GM11168 (cell line): ENCODE measurements around the gene WIPI1.
"Not testable (repeated sequence)": the region's sequence is repeated elsewhere in the genome, so short reads cannot be mapped to it uniquely, and the experiment has no call there.

Source experiments
- in situ Hi-C: fragments of 300-500 bp; cut with MboI; formaldehyde crosslinking; loops from one replicate; pipeline ENCODE4 v1.12.0; 2022; ENCODE audit warnings: low sequenced_read_pairs; ENCODE audit not compliant: unreplicated experiment

The WIPI1 gene

GRCh38 chr17:68457168-68457538 is at the start of gene WIPI1:
TSS of gene WIPI1 (minus strand) at chr17:68457496. CDS start at chr17:68457421, 75 bp downstream.
- in situ Hi-C loops, result loop anchor here (5.0 kb wide), 1 partner anchor 205 kb away; no protein-coding TSS in a partner anchor

GRCh38 chr17:68505951-68506350 is 48.7 kb upstream of the WIPI1 start:
- in situ Hi-C loops, result no loop called here

GRCh38 chr17:68501074-68501473 is 43.8 kb upstream of the WIPI1 start:
- in situ Hi-C loops, result no loop called here

- in situ Hi-C loops, result no loop called here
Measured at GRCh38 chr17:68499587-68499986, 42.3 kb upstream of the WIPI1 start.

- in situ Hi-C loops, result no loop called here
Measured at GRCh38 chr17:68498479-68499326, 41.4 kb upstream of the WIPI1 start.

GRCh38 chr17:68497885-68498319 is 40.6 kb upstream of the WIPI1 start:
- in situ Hi-C loops, result no loop called here

- in situ Hi-C loops, result no loop called here
Measured at GRCh38 chr17:68495081-68495480, 37.8 kb upstream of the WIPI1 start.

- in situ Hi-C loops, result not testable (repeated sequence)
Measured at GRCh38 chr17:68492394-68493054, 35.2 kb upstream of the WIPI1 start.

GRCh38 chr17:68491381-68492231 is 34.3 kb upstream of the WIPI1 start:
- in situ Hi-C loops, result no loop called here

GRCh38 chr17:68489919-68490318 is 32.6 kb upstream of the WIPI1 start:
- in situ Hi-C loops, result no loop called here

- in situ Hi-C loops, result no loop called here
Measured at GRCh38 chr17:68484458-68484857, 27.2 kb upstream of the WIPI1 start.

GRCh38 chr17:68482576-68483041 is 25.3 kb upstream of the WIPI1 start:
- in situ Hi-C loops, result no loop called here

- in situ Hi-C loops, result no loop called here
Measured at GRCh38 chr17:68480885-68481284, 23.6 kb upstream of the WIPI1 start.

- in situ Hi-C loops, result no loop called here
Measured at GRCh38 chr17:68470961-68471360, 13.7 kb upstream of the WIPI1 start.

- in situ Hi-C loops, result no loop called here
Measured at GRCh38 chr17:68468788-68469187, 11.5 kb upstream of the WIPI1 start.

- in situ Hi-C loops, result no loop called here
Measured at GRCh38 chr17:68468334-68468733, 11.0 kb upstream of the WIPI1 start.

- in situ Hi-C loops, result no loop called here
Measured at GRCh38 chr17:68463211-68464019, 6.1 kb upstream of the WIPI1 start.

- in situ Hi-C loops, result no loop called here
Measured at GRCh38 chr17:68462381-68463210, 5.3 kb upstream of the WIPI1 start.

GRCh38 chr17:68461589-68461988 is 4.3 kb upstream of the WIPI1 start:
- in situ Hi-C loops, result no loop called here
